H9 (cell line): ENCODE measurements around the gene IMPA2. TPM values are rescaled to one million over a fixed set of nuclear protein-coding genes. Genes with fewer than 3 reads are reported as not detected.

Experiments used
- DNase-seq: peaks from one replicate; pipeline ENCODE4 v3.0.0-alpha.2; 2017
- H2AFZ ChIP-seq: one replicate; pipeline ENCODE4 v1.6.1; 2013; ENCODE audit warnings: mild to moderate bottlenecking, low read length, control low read depth, moderate library complexity
- H2AK5ac ChIP-seq: 2 replicates; pipeline ENCODE4 v1.6.1; 2013; ENCODE audit warnings: low read length, control low read depth, mixed read lengths; ENCODE audit not compliant: insufficient read length
- H2BK120ac ChIP-seq: one replicate; pipeline ENCODE4 v1.6.1; 2013; ENCODE audit warnings: low read depth, mild to moderate bottlenecking, low read length, control low read depth, inconsistent platforms; ENCODE audit not compliant: poor library complexity, severe bottlenecking
- H2BK12ac ChIP-seq: 2 replicates; pipeline ENCODE4 v1.6.1; 2013; ENCODE audit warnings: low read length, control low read depth, mixed read lengths, low read depth; ENCODE audit not compliant: insufficient read length
- H2BK15ac ChIP-seq: 2 replicates; pipeline ENCODE4 v1.6.1; 2013; ENCODE audit warnings: low read depth, low read length, control low read depth
- H2BK20ac ChIP-seq: one replicate; pipeline ENCODE4 v1.6.1; 2013; ENCODE audit warnings: low read depth, mild to moderate bottlenecking, low read length, control low read depth, inconsistent platforms; ENCODE audit not compliant: poor library complexity, severe bottlenecking
- H2BK5ac ChIP-seq: 2 replicates; pipeline ENCODE4 v1.6.1; 2013; ENCODE audit warnings: low read length, control low read depth, mixed read lengths; ENCODE audit not compliant: insufficient read length
- H3K14ac ChIP-seq: 2 replicates; pipeline ENCODE4 v1.6.1; 2013; ENCODE audit warnings: low read length, control low read depth; ENCODE audit not compliant: insufficient read depth
- H3K18ac ChIP-seq: 2 replicates; pipeline ENCODE4 v1.6.1; 2013; ENCODE audit warnings: low read depth, mild to moderate bottlenecking, mixed read lengths, low read length, control low read depth; ENCODE audit not compliant: insufficient read length
- H3K23ac ChIP-seq: 2 replicates; pipeline ENCODE4 v1.6.1; 2013; ENCODE audit warnings: low read length, control low read depth, mixed read lengths, low read depth; ENCODE audit not compliant: insufficient read length
- H3K23me2 ChIP-seq: 2 replicates; pipeline ENCODE4 v1.6.1; 2013; ENCODE audit warnings: low read depth, mild to moderate bottlenecking, mixed read lengths, low read length, control low read depth; ENCODE audit not compliant: insufficient read length, poor library complexity, severe bottlenecking
- H3K27ac ChIP-seq: 2 replicates; pipeline ENCODE4 v1.5.1; 2013; ENCODE audit warnings: low read length, control low read depth, mixed read lengths, low read depth; ENCODE audit not compliant: insufficient read length
- H3K27me3 ChIP-seq: 2 replicates; pipeline ENCODE4 v1.6.1; 2013; ENCODE audit warnings: low read length, control low read depth, inconsistent platforms; ENCODE audit not compliant: insufficient read depth
- H3K4ac ChIP-seq: 2 replicates; pipeline ENCODE4 v1.6.1; 2013; ENCODE audit warnings: low read depth, mild to moderate bottlenecking, control low read depth, inconsistent platforms, low read length, moderate library complexity
- H3K4me1 ChIP-seq: 2 replicates; pipeline ENCODE4 v1.6.1; 2013; ENCODE audit warnings: low read length, control low read depth, inconsistent platforms; ENCODE audit not compliant: insufficient read depth
- H3K4me2 ChIP-seq: 2 replicates; pipeline ENCODE4 v1.6.1; 2013; ENCODE audit warnings: low read length, control low read depth, mixed read lengths; ENCODE audit not compliant: insufficient read length, insufficient read depth
- H3K56ac ChIP-seq: 2 replicates; pipeline ENCODE4 v1.6.1; 2013; ENCODE audit warnings: low read depth, mild to moderate bottlenecking, mixed read lengths, low read length, control low read depth; ENCODE audit not compliant: insufficient read length
- H3K79me1 ChIP-seq: 2 replicates; pipeline ENCODE4 v1.6.1; 2013; ENCODE audit warnings: low read depth, mild to moderate bottlenecking, moderate library complexity, low read length, control low read depth, inconsistent platforms; ENCODE audit not compliant: insufficient read depth, poor library complexity, severe bottlenecking
- H3K79me2 ChIP-seq: 2 replicates; pipeline ENCODE4 v1.6.1; 2013; ENCODE audit warnings: low read length, control low read depth, inconsistent platforms; ENCODE audit not compliant: insufficient read depth
- H3K9ac ChIP-seq: 2 replicates; pipeline ENCODE4 v1.6.1; 2013; ENCODE audit warnings: low read length, control low read depth, mixed read lengths; ENCODE audit not compliant: insufficient read length; ENCODE audit errors: extremely low read depth
- H3K9me3 ChIP-seq: one replicate; pipeline ENCODE4 v1.6.1; 2013; ENCODE audit warnings: low read depth, low read length, inconsistent platforms; ENCODE audit not compliant: control insufficient read depth
- H3T11ph ChIP-seq: one replicate; pipeline ENCODE4 v1.6.1; 2013; ENCODE audit warnings: mild to moderate bottlenecking, low read length, control low read depth, inconsistent platforms
- H4K20me1 ChIP-seq: one replicate; pipeline ENCODE4 v1.6.1; 2013; ENCODE audit not compliant: control insufficient read depth, insufficient read length, insufficient read depth
- H4K5ac ChIP-seq: 2 replicates; pipeline ENCODE4 v1.6.1; 2013; ENCODE audit warnings: low read depth, mild to moderate bottlenecking, mixed read lengths, low read length, control low read depth; ENCODE audit not compliant: insufficient read length
- H4K8ac ChIP-seq: replicated peaks from 2 replicates; pipeline ENCODE4 v1.6.1; 2013; ENCODE audit warnings: low read length, control low read depth, mixed read lengths, low read depth; ENCODE audit not compliant: insufficient read length
- H4K91ac ChIP-seq: 2 replicates; pipeline ENCODE4 v1.6.1; 2013; ENCODE audit warnings: low read depth, mild to moderate bottlenecking, moderate library complexity, mixed read lengths, low read length, control low read depth; ENCODE audit not compliant: insufficient read length
- H3K27ac Mint-ChIP-seq, 3 experiments: 2 replicates in 2 of 3; 3 replicates in 1 of 3; pipeline ENCODE4 v1.8.0; 2020 to 2021; ENCODE audit warnings: mixed read lengths in 3 of 3, mild to moderate bottlenecking in 1 of 3, moderate library complexity in 1 of 3
- H3K27me3 Mint-ChIP-seq: 2 replicates; pipeline ENCODE4 v1.8.0; 2021; ENCODE audit warnings: low read depth, mild to moderate bottlenecking, moderate library complexity, mixed read lengths
- H3K36me3 Mint-ChIP-seq, 3 experiments: 2 replicates in 2 of 3; 3 replicates in 1 of 3; pipeline ENCODE4 v1.8.0; 2020 to 2021; ENCODE audit warnings: low read depth in 3 of 3, mixed read lengths in 3 of 3; ENCODE audit not compliant: insufficient read depth in 1 of 3
- H3K4me1 Mint-ChIP-seq, 2 experiments: 2 replicates each; pipeline ENCODE4 v1.8.0; 2020; ENCODE audit warnings: mixed read lengths in 2 of 2
- H3K4me3 Mint-ChIP-seq, 2 experiments: 2 replicates in 1 of 2; 3 replicates in 1 of 2; pipeline ENCODE4 v1.8.0; 2020 to 2021; ENCODE audit warnings: mild to moderate bottlenecking in 2 of 2, mixed read lengths in 2 of 2, moderate library complexity in 1 of 2
- H3K9me3 Mint-ChIP-seq, 2 experiments: 2 replicates in 1 of 2; 3 replicates in 1 of 2; pipeline ENCODE4 v1.8.0; 2020; ENCODE audit warnings: mild to moderate bottlenecking in 2 of 2, mixed read lengths in 2 of 2, moderate library complexity in 1 of 2
- WGBS: extraction: QIAGEN DNeasy Blood & Tissue Kit; methylation state at CpG from one replicate; pipeline ENCODE4 v1.1.7; 2013; ENCODE audit warnings: missing lambda C conversion rate, low lambda C conversion rate, mixed read lengths; ENCODE audit not compliant: insufficient read length; ENCODE audit errors: extremely low coverage; 5-methylcytosine and 5-hydroxymethylcytosine counted together
- total RNA-seq: library from RNA; stranded (reverse); gene quantifications from 2 replicates; pipeline ENCODE4 v1.2.1, GENCODE V29; 2021
- TF ChIP-seq, protein P1 (sequence below): fragments of 200-600 bp; sonication (generic); conservative IDR thresholded peaks from 3 replicates; pipeline ENCODE4 v1.8.0; 2021; ENCODE audit warnings: antibody characterized with exemption, mild to moderate bottlenecking

The IMPA2 gene
- total RNA-seq, 1 experiment from 2014 or later: 73.8 TPM

DNA sequence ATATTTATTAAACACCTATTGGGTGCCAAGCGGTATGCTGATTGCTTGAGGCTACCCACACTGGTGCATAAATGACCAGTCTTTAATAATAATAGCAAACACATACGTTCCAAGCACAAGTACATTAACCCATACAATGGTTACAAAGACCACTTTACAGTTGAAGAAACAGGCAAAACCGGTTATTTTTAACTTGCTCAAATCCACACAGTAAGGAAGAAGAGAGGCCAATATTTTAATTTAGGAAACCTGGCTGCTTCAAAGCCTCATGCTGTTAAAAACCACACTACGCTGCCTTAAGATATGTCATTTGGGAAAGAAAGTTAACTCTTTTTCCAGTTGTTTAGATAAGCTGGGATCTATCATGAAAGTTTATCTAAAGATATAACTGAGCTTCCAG lies 2.4 kb upstream of the IMPA2 start:
- no CpG with 5 or more reads among the region's 4 CpGs for WGBS

More for the DNA sequence above, 2.4 kb upstream of the IMPA2 start:
- peaks cover 8% of the 10 kb centered on the region for H3K23me2 ChIP-seq
- H3K9me3 ChIP-seq: no peaks in the 10 kb centered on the region
- no peak overlapping the region for H3K9ac ChIP-seq
- no peak overlapping the region for H2BK20ac ChIP-seq
- no peak overlapping the region for H4K8ac ChIP-seq
- H3K36me3 Mint-ChIP-seq: peaks cover 0 to 5% (median 0%) of the 10 kb centered on the region in 3 experiments; a peak in 2 of 7 replicates
- no peak overlapping the region; a peak in 1 of 7 replicates for H3K27ac Mint-ChIP-seq
- H3K56ac ChIP-seq: no peak overlapping the region
- no peak overlapping the region for H3K4me2 ChIP-seq
- no peaks in the 10 kb centered on the region for H3K79me1 ChIP-seq
- H3T11ph ChIP-seq: no peak overlapping the region
- H4K20me1 ChIP-seq: no peaks in the 10 kb centered on the region
- H3K79me2 ChIP-seq: peaks cover 2% of the 10 kb centered on the region; the same call in 1 of the 2 replicates
- H3K14ac ChIP-seq: no peak overlapping the region
- H3K4me1 Mint-ChIP-seq: peaks cover 22 to 38% of the 10 kb centered on the region in 2 experiments
- H3K4me1 ChIP-seq: peaks cover 8% of the 10 kb centered on the region
- no peak overlapping the region for H3K18ac ChIP-seq
- H4K91ac ChIP-seq: no peak overlapping the region
- no peak overlapping the region for H2BK15ac ChIP-seq
- H4K5ac ChIP-seq: no peak overlapping the region
- no peaks in the 10 kb centered on the region; the same call in 1 of the 2 replicates for H3K27me3 Mint-ChIP-seq
- H3K4ac ChIP-seq: no peak overlapping the region
- TF ChIP-seq, protein P1, sequence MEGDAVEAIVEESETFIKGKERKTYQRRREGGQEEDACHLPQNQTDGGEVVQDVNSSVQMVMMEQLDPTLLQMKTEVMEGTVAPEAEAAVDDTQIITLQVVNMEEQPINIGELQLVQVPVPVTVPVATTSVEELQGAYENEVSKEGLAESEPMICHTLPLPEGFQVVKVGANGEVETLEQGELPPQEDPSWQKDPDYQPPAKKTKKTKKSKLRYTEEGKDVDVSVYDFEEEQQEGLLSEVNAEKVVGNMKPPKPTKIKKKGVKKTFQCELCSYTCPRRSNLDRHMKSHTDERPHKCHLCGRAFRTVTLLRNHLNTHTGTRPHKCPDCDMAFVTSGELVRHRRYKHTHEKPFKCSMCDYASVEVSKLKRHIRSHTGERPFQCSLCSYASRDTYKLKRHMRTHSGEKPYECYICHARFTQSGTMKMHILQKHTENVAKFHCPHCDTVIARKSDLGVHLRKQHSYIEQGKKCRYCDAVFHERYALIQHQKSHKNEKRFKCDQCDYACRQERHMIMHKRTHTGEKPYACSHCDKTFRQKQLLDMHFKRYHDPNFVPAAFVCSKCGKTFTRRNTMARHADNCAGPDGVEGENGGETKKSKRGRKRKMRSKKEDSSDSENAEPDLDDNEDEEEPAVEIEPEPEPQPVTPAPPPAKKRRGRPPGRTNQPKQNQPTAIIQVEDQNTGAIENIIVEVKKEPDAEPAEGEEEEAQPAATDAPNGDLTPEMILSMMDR: no peak
- H3K27me3 ChIP-seq: no peaks in the 10 kb centered on the region
- peak overlapping the region in 1 of 2 experiments; percentile 4; a peak in 1 of 5 replicates for H3K4me3 Mint-ChIP-seq
- no peak overlapping the region for H3K27ac ChIP-seq
- no peak overlapping the region for H2AFZ ChIP-seq
- H2BK5ac ChIP-seq: no peak overlapping the region
- no peak for DNase-seq
- H3K23ac ChIP-seq: no peak overlapping the region
- no peak overlapping the region for H2BK12ac ChIP-seq
- no peaks in the 10 kb centered on the region for H3K9me3 Mint-ChIP-seq
- H2AK5ac ChIP-seq: no peak overlapping the region
- no peak overlapping the region for H2BK120ac ChIP-seq
